HEK293 (cell line): Measurements from ENCODE around the gene SIK2.

Experiments used
- CTCF ChIA-PET: fragments of 350-600 bp; formaldehyde crosslinking; extraction: SDS; loops from one replicate; lab custom pipeline; 2021; ENCODE audit warnings: antibody characterized with exemption; lab: Yijun Ruan, JAX
- POLR2A ChIA-PET: fragments of 300-600 bp; formaldehyde crosslinking; extraction: SDS; loops from one replicate; lab custom pipeline; 2020; ENCODE audit warnings: antibody characterized with exemption, inconsistent platforms; lab: Yijun Ruan, JAX
- H3K27ac ChIP-seq: fragments of 200-500 bp; sonication (Bioruptor generic); 2 replicates; pipeline ENCODE4 v1.5.1; 2014; ENCODE audit warnings: low read depth, low read length, control low read depth, inconsistent platforms; ENCODE audit errors: extremely low read depth
- H3K36me3 ChIP-seq, 2 experiments: fragments of 200-500 bp in 1 of 2; sonication (Bioruptor generic) in 1 of 2; 1 replicate in 1 of 2; 2 replicates in 1 of 2; pipeline ENCODE4 v1.5.1; 2014 to 2017; ENCODE audit warnings: inconsistent platforms in 2 of 2, low read length in 2 of 2; ENCODE audit not compliant: control insufficient read depth in 2 of 2, insufficient read depth in 1 of 2
- H3K4me1 ChIP-seq: fragments of 200-500 bp; sonication (Bioruptor generic); 2 replicates; pipeline ENCODE4 v1.5.1; 2014; ENCODE audit warnings: mild to moderate bottlenecking, low read length, inconsistent platforms; ENCODE audit not compliant: control insufficient read depth, insufficient read depth
- H3K4me3 ChIP-seq: 2 replicates; pipeline ENCODE4 v1.5.1; 2011; ENCODE audit warnings: low read depth, mild to moderate bottlenecking, control low read depth, low read length, moderate library complexity
- H3K9me3 ChIP-seq: fragments of 200-500 bp; sonication (Bioruptor generic); 2 replicates; pipeline ENCODE4 v1.5.1; 2014; ENCODE audit warnings: low read depth, low read length, inconsistent platforms; ENCODE audit not compliant: control insufficient read depth, insufficient read depth
- BCL6B ChIP-seq: fragments of 450-650 bp; formaldehyde crosslinking; IDR thresholded peaks from 2 replicates; pipeline ENCODE4 v1.5.1; 2017; ENCODE audit warnings: missing biosample characterization, missing genetic modification characterization
- KLF7 ChIP-seq: fragments of 450-650 bp; formaldehyde crosslinking; IDR thresholded peaks from 2 replicates; pipeline ENCODE4 v1.5.1; 2016; ENCODE audit warnings: missing biosample characterization, missing genetic modification characterization, borderline replicate concordance
- REPIN1 ChIP-seq: fragments of 450-650 bp; formaldehyde crosslinking; IDR thresholded peaks from 2 replicates; pipeline ENCODE4 v1.5.1; 2017; ENCODE audit warnings: missing biosample characterization, missing genetic modification characterization, low read depth
- SALL2 ChIP-seq: fragments of 450-650 bp; formaldehyde crosslinking; IDR thresholded peaks from 2 replicates; pipeline ENCODE4 v1.5.0; 2017; ENCODE audit warnings: missing biosample characterization, mild to moderate bottlenecking, missing genetic modification characterization, borderline replicate concordance
- SP3 ChIP-seq: fragments of 450-650 bp; formaldehyde crosslinking; IDR thresholded peaks from 2 replicates; pipeline ENCODE4 v1.5.1; 2016; ENCODE audit warnings: missing biosample characterization, missing genetic modification characterization
- TCF7L2 ChIP-seq: IDR thresholded peaks from 2 replicates; pipeline ENCODE4 v1.6.1; 2011; ENCODE audit warnings: low read depth, mild to moderate bottlenecking, inconsistent platforms, low read length, moderate library complexity, borderline replicate concordance
- YY2 ChIP-seq: fragments of 450-650 bp; formaldehyde crosslinking; IDR thresholded peaks from 2 replicates; pipeline ENCODE4 v1.5.1; 2016; ENCODE audit warnings: missing biosample characterization, missing genetic modification characterization
- ZBTB49 ChIP-seq: fragments of 450-650 bp; formaldehyde crosslinking; IDR thresholded peaks from 2 replicates; pipeline ENCODE4 v1.5.1; 2016; ENCODE audit warnings: missing biosample characterization, missing genetic modification characterization, low read depth
- ZBTB7A ChIP-seq: fragments of 450-650 bp; formaldehyde crosslinking; IDR thresholded peaks from 2 replicates; pipeline ENCODE4 v1.5.1; 2016; ENCODE audit warnings: low read depth, missing biosample characterization, missing genetic modification characterization
- ZNF148 ChIP-seq: fragments of 450-650 bp; formaldehyde crosslinking; IDR thresholded peaks from 2 replicates; pipeline ENCODE4 v1.5.0; 2017; ENCODE audit warnings: missing biosample characterization, missing genetic modification characterization, borderline replicate concordance
- ZNF169 ChIP-seq: fragments of 450-650 bp; formaldehyde crosslinking; IDR thresholded peaks from 2 replicates; pipeline ENCODE4 v1.5.1; 2016; ENCODE audit warnings: missing biosample characterization, missing genetic modification characterization
- ZNF274 ChIP-seq, 2 experiments: fragments of 200-500 bp in 1 of 2; fragments of 450-650 bp in 1 of 2; sonication (Bioruptor generic) in 1 of 2; formaldehyde crosslinking in 1 of 2; IDR thresholded peaks; 2 replicates each; pipeline versions ENCODE4 v1.5.1 to v1.6.1; 2014 to 2016; ENCODE audit warnings: borderline replicate concordance in 1 of 2, inconsistent platforms in 1 of 2, low read length in 1 of 2, missing biosample characterization in 1 of 2, missing genetic modification characterization in 1 of 2
- ZNF280C ChIP-seq: fragments of 450-650 bp; formaldehyde crosslinking; IDR thresholded peaks from 2 replicates; pipeline ENCODE4 v1.5.1; 2016; ENCODE audit warnings: missing biosample characterization, missing genetic modification characterization
- ZNF292 ChIP-seq: fragments of 450-650 bp; formaldehyde crosslinking; IDR thresholded peaks from 2 replicates; pipeline ENCODE4 v1.5.1; 2016; ENCODE audit warnings: low read depth, missing biosample characterization, missing genetic modification characterization, borderline replicate concordance
- ZNF335 ChIP-seq: fragments of 450-650 bp; formaldehyde crosslinking; conservative IDR thresholded peaks from 2 replicates; pipeline ENCODE4 v1.5.1; 2016; ENCODE audit warnings: missing biosample characterization, missing genetic modification characterization
- ZNF488 ChIP-seq: fragments of 450-650 bp; formaldehyde crosslinking; IDR thresholded peaks from 2 replicates; pipeline ENCODE4 v1.5.1; 2016; ENCODE audit warnings: missing biosample characterization, missing genetic modification characterization
- ZNF514 ChIP-seq: fragments of 450-650 bp; formaldehyde crosslinking; IDR thresholded peaks from 2 replicates; pipeline ENCODE4 v1.5.1; 2016; ENCODE audit warnings: missing biosample characterization, missing genetic modification characterization
- ZNF521 ChIP-seq: fragments of 450-650 bp; formaldehyde crosslinking; IDR thresholded peaks from 2 replicates; pipeline ENCODE4 v1.5.1; 2017; ENCODE audit warnings: missing biosample characterization, mild to moderate bottlenecking, missing genetic modification characterization
- ZNF561 ChIP-seq: fragments of 450-650 bp; IDR thresholded peaks from 2 replicates; pipeline ENCODE4 v1.5.1; 2018; ENCODE audit warnings: missing biosample characterization, missing genetic modification characterization, borderline replicate concordance
- ZNF610 ChIP-seq: fragments of 450-650 bp; formaldehyde crosslinking; IDR thresholded peaks from 2 replicates; pipeline ENCODE4 v1.5.1; 2016; ENCODE audit warnings: missing biosample characterization, missing genetic modification characterization, borderline replicate concordance
- ZNF639 ChIP-seq: fragments of 450-650 bp; formaldehyde crosslinking; IDR thresholded peaks from 2 replicates; pipeline ENCODE4 v1.5.1; 2016; ENCODE audit warnings: missing biosample characterization, missing genetic modification characterization
- ZNF664 ChIP-seq: fragments of 450-650 bp; formaldehyde crosslinking; IDR thresholded peaks from 2 replicates; pipeline ENCODE4 v1.5.1; 2016; ENCODE audit warnings: missing biosample characterization, missing genetic modification characterization
- ZNF776 ChIP-seq: fragments of 450-650 bp; formaldehyde crosslinking; IDR thresholded peaks from 2 replicates; pipeline ENCODE4 v1.5.0; 2017; ENCODE audit warnings: missing biosample characterization, missing genetic modification characterization, borderline replicate concordance
- ZNF791 ChIP-seq: fragments of 450-650 bp; formaldehyde crosslinking; IDR thresholded peaks from 2 replicates; pipeline ENCODE4 v1.5.1; 2016; ENCODE audit warnings: missing biosample characterization, missing genetic modification characterization
- ZSCAN30 ChIP-seq: fragments of 450-650 bp; IDR thresholded peaks from 2 replicates; pipeline ENCODE4 v1.5.1; 2018; ENCODE audit warnings: missing biosample characterization, mild to moderate bottlenecking, missing genetic modification characterization, moderate library complexity

Gene SIK2

GRCh38 chr11:111699579-111700156 is 97.4 kb downstream of the SIK2 start:
- no peak overlapping the region for H3K27ac ChIP-seq
- no peaks in the 10 kb centered on the region for H3K9me3 ChIP-seq
- no peak overlapping the region for H3K4me3 ChIP-seq
- CTCF ChIA-PET, result interaction anchor here (0.5 to 0.6 kb wide), 2 partner anchors 35 to 220 kb away, joined by 5 to 6 read pairs; no protein-coding TSS in a partner anchor
- peaks cover 0 to 27% of the 10 kb centered on the region in 2 experiments; a peak in 1 of 3 replicates for H3K36me3 ChIP-seq
- TF ChIP-seq ZSCAN30 (tag by site-specific recombination) (no peak), REPIN1 (no peak), ZNF639 (tag by site-specific recombination) (no peak), ZNF521 (no peak), ZNF488 (no peak), ZNF561 (tag by site-specific recombination) (no peak), ZNF274 (IDR thresholded peaks at IDR 0.05; ENCODE audit: low read length) (no peak), ZNF274 (tag by site-specific recombination; IDR thresholded peaks at IDR 0.05; ENCODE audit: borderline replicate concordance) (no peak), ZNF514 (no peak), ZBTB49 (tag by site-specific recombination) (no peak), ZNF610 (tag by site-specific recombination) (no peak), ZNF791 (no peak), SALL2 (no peak), ZNF776 (tag by site-specific recombination) (no peak), ZNF148 (no peak), ZNF335 (tag by site-specific recombination) (no peak), YY2 (tag by site-specific recombination) (no peak), ZBTB7A (tag by site-specific recombination) (no peak)
- TF ChIP-seq, all 188 proteins: peak for 0
- POLR2A ChIA-PET, result interaction anchor here (0.6 kb wide), 1 partner anchor 55 kb away, joined by 4 read pairs; no protein-coding TSS in a partner anchor
- no peaks in the 10 kb centered on the region for H3K4me1 ChIP-seq

GRCh38 chr11:111700162-111700561 is 97.9 kb downstream of the SIK2 start:
- no peaks in the 10 kb centered on the region for H3K9me3 ChIP-seq
- H3K36me3 ChIP-seq, result peaks cover 0 to 32% of the 10 kb centered on the region in 2 experiments; a peak in 1 of 3 replicates
- no peak overlapping the region for H3K27ac ChIP-seq
- CTCF ChIA-PET, result interaction anchor here (0.5 kb wide), 1 partner anchor 221 kb away, joined by 5 read pairs; no protein-coding TSS in a partner anchor
- POLR2A ChIA-PET, result no interaction called here
- H3K4me3 ChIP-seq, result no peak overlapping the region
- no peaks in the 10 kb centered on the region for H3K4me1 ChIP-seq
- no peak for TF ChIP-seq ZNF292 (tag by site-specific recombination)
- TF ChIP-seq SP3 (tag by site-specific recombination), result no peak
- no peak for TF ChIP-seq ZNF169 (tag by site-specific recombination)
- no peak for TF ChIP-seq BCL6B (tag by site-specific recombination)
- no peak for TF ChIP-seq TCF7L2
- TF ChIP-seq KLF7 (tag by site-specific recombination), result no peak
- TF ChIP-seq ZNF664, result no peak
- no peak for TF ChIP-seq ZNF280C (tag by site-specific recombination)
